Left colon (tissue), 2 donors: ENCODE measurements around the gene POLA2. TPM values are rescaled to one million over a fixed set of nuclear protein-coding genes. Genes with fewer than 3 reads are reported as not detected.

ENCODE experiments used
- total RNA-seq, 2 donors: library from RNA; stranded (reverse); fragmentation: NEBNext Ultra II Directional; extraction: Animal tissue kit (Norgen Biotek cat#: 25700); gene quantifications; one replicate each; pipeline ENCODE4 v1.2.1, GENCODE V29; 2021
- donor health status: DM: no; HTN: no; CAD: no.
- donor health status: DM: yes; HTN: yes; CAD: no.

The POLA2 gene
- total RNA-seq, 2 donors from 2014 or later = 4.3 to 9.8 TPM

Other genes with a start within 250 kb of the POLA2 start
- gene ARL2, start 247.8 kb upstream of the POLA2 start, total RNA-seq = 10 to 100 TPM; 59.1 to 60.3 TPM
- 10 to 100 TPM; 38.9 to 41.4 TPM for gene SNX15, start 234.5 kb upstream of the POLA2 start, total RNA-seq
- 10 to 100 TPM; 11.1 to 11.6 TPM for gene SAC3D1, start 220.8 kb upstream of the POLA2 start, total RNA-seq
- 10 to 100 TPM in 1 of 2 donors, 1 to 10 TPM in 1; 7.8 to 34.1 TPM for gene NAALADL1, start 203.4 kb upstream of the POLA2 start, total RNA-seq
- 1 to 10 TPM; 3.0 to 7.3 TPM for gene CDCA5, start 177.9 kb upstream of the POLA2 start, total RNA-seq
- gene ZFPL1, start 177.7 kb upstream of the POLA2 start, total RNA-seq = 10 to 100 TPM; 45.3 to 45.6 TPM
- 100 to 1,000 TPM; 174 to 186 TPM for gene VPS51, start 165.7 kb upstream of the POLA2 start, total RNA-seq
- 10 to 100 TPM; 24.6 to 36.0 TPM for gene TM7SF2, start 150.1 kb upstream of the POLA2 start, total RNA-seq
- gene ZNHIT2, start 144.3 kb upstream of the POLA2 start, total RNA-seq = 1 to 10 TPM; 7.3 to 9.7 TPM
- gene FAU, start 139.8 kb upstream of the POLA2 start, total RNA-seq = 100 to 1,000 TPM; 701 to 737 TPM
- 10 to 100 TPM; 47.0 to 54.5 TPM for gene MRPL49, start 139.6 kb upstream of the POLA2 start, total RNA-seq
- 10 to 100 TPM; 64.5 to 70.4 TPM for gene SYVN1, start 127.4 kb upstream of the POLA2 start, total RNA-seq
- not detected for gene SPDYC, start 91.7 kb upstream of the POLA2 start, total RNA-seq
- gene CAPN1, start 80.0 kb upstream of the POLA2 start, total RNA-seq = 100 to 1,000 TPM; 316 to 367 TPM
- gene CDC42EP2, start 52.9 kb downstream of the POLA2 start, total RNA-seq = 10 to 100 TPM; 10.3 to 16.2 TPM
- gene DPF2, start 71.9 kb downstream of the POLA2 start, total RNA-seq = 10 to 100 TPM; 25.9 to 33.1 TPM
- under 1 TPM; 0.20 to 0.61 TPM for gene TIGD3, start 92.8 kb downstream of the POLA2 start, total RNA-seq
- gene SLC25A45, start 120.7 kb downstream of the POLA2 start, total RNA-seq = 1 to 10 TPM; 5.8 to 8.4 TPM
- 10 to 100 TPM; 38.1 to 42.2 TPM for gene FRMD8, start 124.7 kb downstream of the POLA2 start, total RNA-seq
- gene NEAT1, start 160.8 kb downstream of the POLA2 start, total RNA-seq = 1,000 to 10,000 TPM in 1 of 2 donors, 100 to 1,000 TPM in 1; 818 to 1,135 TPM
- gene MALAT1, start 237.1 kb downstream of the POLA2 start, total RNA-seq = 1,000 to 10,000 TPM; 7,483 to 9,013 TPM